Gastrocnemius medialis (tissue), 4 donors: Measurements from ENCODE around the gene NGB. TPM values are rescaled to one million over a fixed set of nuclear protein-coding genes. Genes with fewer than 3 reads are reported as not detected.

Experiments
- ATAC-seq, 2 donors: fragments of 150-250 bp; one replicate each; pipeline ENCODE4 v1.9.1; 2016
- DNase-seq, 2 donors: peaks; one replicate each; pipeline ENCODE4 v3.0.0-alpha.2; 2019
- H3K27ac ChIP-seq, 4 donors: fragments of 200-600 bp; sonication (generic); 1 replicate in 1 of 4; 2 replicates in 3 of 4; pipeline ENCODE4 v1.5.1; 2016 to 2018; ENCODE audit warnings: mild to moderate bottlenecking in 2 of 4, moderate library complexity in 1 of 4
- H3K27me3 ChIP-seq, 3 donors: fragments of 200-600 bp; sonication (generic) in 2 of 3; 1 replicate in 1 of 3; 2 replicates in 2 of 3; pipeline versions ENCODE4 v1.5.1 to v1.6.0; 2016 to 2019; ENCODE audit warnings: mild to moderate bottlenecking in 1 of 3, moderate library complexity in 1 of 3
- H3K36me3 ChIP-seq, 2 donors: fragments of 200-600 bp; sonication (generic) in 1 of 2; one replicate each; pipeline ENCODE4 v1.5.1; 2017 to 2018
- H3K4me1 ChIP-seq, 2 donors: fragments of 200-600 bp; sonication (generic) in 1 of 2; one replicate each; pipeline ENCODE4 v1.5.1; 2016 to 2017; ENCODE audit warnings: mild to moderate bottlenecking in 2 of 2
- H3K4me3 ChIP-seq, 4 donors: fragments of 200-600 bp; sonication (generic) in 3 of 4; 1 replicate in 1 of 4; 2 replicates in 3 of 4; pipeline ENCODE4 v1.5.1; 2016 to 2019; ENCODE audit warnings: mild to moderate bottlenecking in 2 of 4
- H3K9me3 ChIP-seq, 3 donors: fragments of 200-600 bp; sonication (generic) in 2 of 3; 1 replicate in 1 of 3; 2 replicates in 2 of 3; pipeline ENCODE4 v1.5.1; 2016 to 2019
- POLR2A ChIP-seq, 2 donors: fragments of 450-650 bp; IDR thresholded peaks; one replicate each; pipeline ENCODE4 v1.6.1; 2017; ENCODE audit warnings: antibody characterized with exemption in 2 of 2, mild to moderate bottlenecking in 2 of 2, moderate library complexity in 2 of 2
- in situ Hi-C, 4 donors: fragments of 200-750 bp; cut with MboI; loops; one replicate each; pipeline versions ENCODE4 v1.15.0 to v1.8.0; 2017; ENCODE audit warnings: low sequenced_read_pairs in 4 of 4
- intact Hi-C: fragments of 100-400 bp; cut with DNase I; formaldehyde crosslinking; loops from one replicate; pipeline ENCODE4 v1.15.1; 2023; ENCODE audit warnings: low total_unique reads
- total RNA-seq, 4 donors: library from RNA; depleted of rRNA; stranded (reverse); fragments of >200 nt; gene quantifications; one replicate each; pipeline versions ENCODE4 v1.1.0 to v1.2.3, GENCODE V29; 2016
- TF ChIP-seq, protein P1 (sequence below), 5 experiments: fragments of 450-650 bp in 3 of 5; fragments of 200-600 bp in 2 of 5; sonication (generic) in 2 of 5; IDR thresholded peaks in 4 of 5; conservative IDR thresholded peaks in 1 of 5; 1 replicate in 4 of 5; 2 replicates in 1 of 5; pipeline ENCODE4 v1.5.1; 2016 to 2019; ENCODE audit warnings: antibody characterized with exemption in 5 of 5, mild to moderate bottlenecking in 3 of 5, moderate library complexity in 3 of 5

Gene NGB
- total RNA-seq, 4 donors from 2014 or later = not detected

DNA sequence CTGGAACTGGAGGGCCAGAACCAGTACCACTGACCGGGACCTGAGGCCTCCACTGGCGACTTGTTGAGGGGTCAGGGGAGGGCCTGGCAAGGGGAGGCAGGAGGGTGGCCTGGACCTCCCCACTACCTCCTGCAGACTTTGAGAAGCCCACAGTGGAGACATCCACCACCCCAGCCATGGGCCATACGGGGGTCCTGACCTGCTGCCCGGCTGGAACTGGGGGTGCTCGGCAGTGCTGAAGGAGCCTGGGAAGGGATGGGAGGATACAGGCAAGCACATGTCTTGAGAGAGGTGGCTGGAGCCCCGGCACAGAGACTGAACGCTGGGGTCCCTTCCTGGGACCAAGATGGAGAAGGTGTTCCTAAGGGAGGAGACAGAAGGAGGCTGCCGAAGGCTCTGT is 14.3 kb downstream of the NGB start:
- intact Hi-C loops (no loop called here), in situ Hi-C loops (no loop called here)
- Histone ChIP-seq H3K27me3 (peaks cover 0 to 4% (median 0%) of the 10 kb centered on the region in 3 donors), H3K27ac (no peak overlapping the region), H3K36me3 (no peaks in the 10 kb centered on the region), H3K9me3 (no peaks in the 10 kb centered on the region), H3K4me3 (no peak overlapping the region), H3K4me1 (no peaks in the 10 kb centered on the region)
- no peak for TF ChIP-seq POLR2A (IDR thresholded peaks at IDR 0.05)
- TF ChIP-seq, protein P1, sequence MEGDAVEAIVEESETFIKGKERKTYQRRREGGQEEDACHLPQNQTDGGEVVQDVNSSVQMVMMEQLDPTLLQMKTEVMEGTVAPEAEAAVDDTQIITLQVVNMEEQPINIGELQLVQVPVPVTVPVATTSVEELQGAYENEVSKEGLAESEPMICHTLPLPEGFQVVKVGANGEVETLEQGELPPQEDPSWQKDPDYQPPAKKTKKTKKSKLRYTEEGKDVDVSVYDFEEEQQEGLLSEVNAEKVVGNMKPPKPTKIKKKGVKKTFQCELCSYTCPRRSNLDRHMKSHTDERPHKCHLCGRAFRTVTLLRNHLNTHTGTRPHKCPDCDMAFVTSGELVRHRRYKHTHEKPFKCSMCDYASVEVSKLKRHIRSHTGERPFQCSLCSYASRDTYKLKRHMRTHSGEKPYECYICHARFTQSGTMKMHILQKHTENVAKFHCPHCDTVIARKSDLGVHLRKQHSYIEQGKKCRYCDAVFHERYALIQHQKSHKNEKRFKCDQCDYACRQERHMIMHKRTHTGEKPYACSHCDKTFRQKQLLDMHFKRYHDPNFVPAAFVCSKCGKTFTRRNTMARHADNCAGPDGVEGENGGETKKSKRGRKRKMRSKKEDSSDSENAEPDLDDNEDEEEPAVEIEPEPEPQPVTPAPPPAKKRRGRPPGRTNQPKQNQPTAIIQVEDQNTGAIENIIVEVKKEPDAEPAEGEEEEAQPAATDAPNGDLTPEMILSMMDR (IDR thresholded peaks at IDR 0.05 in 4 of 5, conservative IDR thresholded peaks at IDR 0.05 in 1 of 5) = no peak
- ATAC-seq = no peak
- no peak for DNase-seq

DNA sequence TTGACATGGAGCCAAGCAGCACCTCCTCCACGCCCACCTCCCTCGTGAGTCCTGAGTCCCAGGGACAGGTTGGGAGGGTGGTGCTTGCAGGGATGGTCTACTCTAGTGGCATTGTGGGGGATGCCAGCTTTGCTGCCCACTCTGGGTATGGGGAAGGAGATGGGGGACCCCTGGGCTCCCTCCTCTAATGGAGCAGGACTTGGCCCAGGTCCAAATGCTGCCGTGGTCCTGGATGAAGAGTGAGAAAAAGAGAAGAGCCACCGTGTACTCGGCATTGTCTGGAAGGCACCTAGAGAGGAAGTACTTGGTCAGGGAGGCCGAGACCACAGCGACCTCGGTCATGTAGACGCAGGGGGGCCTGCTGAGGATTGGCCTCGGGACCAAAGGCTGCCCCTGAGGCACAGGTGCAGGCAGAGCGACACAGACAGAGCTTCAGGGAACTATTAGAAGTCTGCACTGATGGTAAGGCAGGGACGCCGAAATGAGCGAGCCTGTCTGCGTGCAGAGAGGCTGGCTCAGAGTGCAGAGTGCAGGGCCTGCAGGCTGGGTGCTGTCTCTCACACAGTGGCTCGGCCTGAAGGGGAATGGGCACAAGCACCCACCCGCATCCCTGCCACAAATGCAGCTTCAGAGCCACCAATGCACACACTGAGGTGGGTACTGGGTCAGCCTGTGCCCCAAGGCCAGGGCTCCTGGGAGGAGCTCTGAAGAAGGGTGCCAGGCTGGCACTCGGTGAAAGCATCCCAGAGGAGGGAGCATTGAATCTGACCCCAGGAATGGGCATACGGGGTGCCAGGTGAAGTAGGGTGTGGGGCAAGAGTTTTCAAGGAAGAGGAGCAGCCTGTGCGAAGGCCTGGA is 17.4 kb downstream of the NGB start:
- no peaks in the 10 kb centered on the region for H3K9me3 ChIP-seq
- in situ Hi-C loops = no loop called here
- H3K36me3 ChIP-seq = no peaks in the 10 kb centered on the region
- H3K27ac ChIP-seq = no peak overlapping the region
- intact Hi-C loops = no loop called here
- ATAC-seq (no peak), DNase-seq (no peak)
- no peaks in the 10 kb centered on the region for H3K4me1 ChIP-seq
- TF ChIP-seq, protein P1 (IDR thresholded peaks at IDR 0.05 in 4 of 5, conservative IDR thresholded peaks at IDR 0.05 in 1 of 5) = no peak
- TF ChIP-seq POLR2A (IDR thresholded peaks at IDR 0.05) = no peak
- H3K27me3 ChIP-seq = peaks cover 0 to 4% (median 0%) of the 10 kb centered on the region in 3 donors
- no peak overlapping the region for H3K4me3 ChIP-seq

DNA sequence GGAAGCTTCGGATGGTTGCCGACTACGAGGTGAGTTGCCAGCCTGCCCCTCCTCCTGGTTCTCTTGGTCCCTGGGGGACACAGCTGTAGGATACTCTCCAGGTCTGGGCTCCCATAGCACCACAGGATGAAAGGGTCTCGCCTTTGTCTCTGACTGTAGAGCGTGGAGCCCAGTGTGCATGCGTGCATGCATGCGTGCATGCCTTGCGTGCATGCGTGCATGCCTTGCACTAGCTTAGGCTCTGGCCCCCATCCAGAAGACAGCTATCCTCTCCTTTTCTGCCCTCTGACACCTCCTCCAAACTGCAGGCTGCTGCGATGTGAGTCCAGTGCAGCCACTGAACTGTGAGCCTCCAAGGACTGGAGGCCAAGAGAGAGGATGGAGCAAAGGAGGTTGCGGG is 19.1 kb downstream of the NGB start:
- Histone ChIP-seq H3K27ac (no peak overlapping the region), H3K27me3 (peaks cover 0 to 4% (median 0%) of the 10 kb centered on the region in 3 donors), H3K36me3 (no peaks in the 10 kb centered on the region), H3K9me3 (no peaks in the 10 kb centered on the region), H3K4me1 (no peaks in the 10 kb centered on the region), H3K4me3 (no peak overlapping the region)
- no peak for DNase-seq
- intact Hi-C loops = no loop called here
- ATAC-seq = no peak
- in situ Hi-C loops = no loop called here
- no peak for TF ChIP-seq POLR2A (IDR thresholded peaks at IDR 0.05)
- TF ChIP-seq, protein P1 (IDR thresholded peaks at IDR 0.05 in 4 of 5, conservative IDR thresholded peaks at IDR 0.05 in 1 of 5) = no peak

DNA sequence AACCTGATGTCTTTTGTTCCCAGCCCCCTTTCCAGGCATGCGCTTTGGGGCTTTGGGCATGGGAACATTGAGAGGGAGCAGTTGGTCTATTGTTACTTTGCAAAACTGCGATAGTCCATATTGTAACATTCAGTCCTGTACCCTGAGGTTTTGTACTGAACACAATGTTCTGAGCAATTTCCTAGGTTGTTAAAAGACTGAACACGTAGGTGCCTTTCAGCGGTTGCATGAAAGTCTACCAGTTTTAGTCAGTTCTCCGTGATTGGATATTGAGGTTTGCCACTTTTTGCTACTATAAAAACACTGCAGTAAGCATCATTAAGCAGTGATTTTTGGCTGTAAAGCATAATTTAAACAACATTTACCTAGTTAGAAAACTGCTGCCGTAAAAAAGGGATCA is 20.1 kb downstream of the NGB start:
- Histone ChIP-seq H3K27ac (no peak overlapping the region), H3K4me3 (no peak overlapping the region), H3K9me3 (no peaks in the 10 kb centered on the region), H3K4me1 (no peaks in the 10 kb centered on the region), H3K36me3 (no peaks in the 10 kb centered on the region), H3K27me3 (peaks cover 0 to 4% (median 0%) of the 10 kb centered on the region in 3 donors)
- TF ChIP-seq POLR2A (IDR thresholded peaks at IDR 0.05) = no peak
- TF ChIP-seq, protein P1 (IDR thresholded peaks at IDR 0.05 in 4 of 5, conservative IDR thresholded peaks at IDR 0.05 in 1 of 5) = no peak
- intact Hi-C loops = no loop called here
- DNase-seq (no peak), ATAC-seq (no peak)
- in situ Hi-C loops = no loop called here
